ENCODE data around the gene GRM8. TPM values are rescaled to one million over a fixed set of nuclear protein-coding genes. Genes with fewer than 3 reads are reported as not detected.

GRM8 gene
- total and polyA plus RNA-seq, 4 donors, result 0.28 to 4.9 (median 2.8) TPM

GRCh38 chr7:126750207-126750911, 502.4 kb downstream of the GRM8 start:
- Histone ChIP-seq H3K4me3 (ENCODE audit: low read depth in 1 of 3, low read length in 3 of 3) (no peak overlapping the region), H3K27ac (ENCODE audit: low read depth in 1 of 2, low read length in 2 of 2) (no peak overlapping the region), H3K36me3 (ENCODE audit: control insufficient read depth in 4 of 4, insufficient read depth in 3 of 4, low read depth in 1 of 4, low read length in 3 of 4) (no peaks in the 10 kb centered on the region), H3K9me3 (ENCODE audit: control insufficient read depth in 4 of 4, low read length in 3 of 4) (no peaks in the 10 kb centered on the region), H3K4me1 (ENCODE audit: control insufficient read depth in 4 of 4, insufficient read depth in 4 of 4, low read length in 3 of 4) (no peaks in the 10 kb centered on the region), H3K27me3 (ENCODE audit: control insufficient read depth in 4 of 4, insufficient read depth in 4 of 4, low read length in 3 of 4) (no peaks in the 10 kb centered on the region), H3K9ac (ENCODE audit: low read depth in 1 of 2, low read length in 2 of 2) (no peak overlapping the region)
- WGBS, result 89% methylated on average over 4 of the region's 4 CpGs
- TF ChIP-seq CTCF (IDR thresholded peaks at IDR 0.05; ENCODE audit: low read depth, low read length, missing input control) (no peak), RXRA (IDR thresholded peaks at IDR 0.05) (no peak), EGR1 (IDR thresholded peaks at IDR 0.05; ENCODE audit: low read depth in 2 of 2) (no peak), FOXA1 (IDR thresholded peaks at IDR 0.05) (no peak), TAF1 (conservative IDR thresholded peaks at IDR 0.05) (no peak), GABPA (IDR thresholded peaks at IDR 0.05 in 1 of 2, conservative IDR thresholded peaks at IDR 0.05 in 1 of 2) (no peak), ATF3 (IDR thresholded peaks at IDR 0.05) (no peak), ZBTB33 (IDR thresholded peaks at IDR 0.05) (no peak), NR2F2 (IDR thresholded peaks at IDR 0.05) (no peak), REST (IDR thresholded peaks at IDR 0.05) (no peak), FOXA2 (IDR thresholded peaks at IDR 0.05) (no peak), SP1 (IDR thresholded peaks at IDR 0.05) (no peak), RAD21 (IDR thresholded peaks at IDR 0.05) (no peak), MAX (IDR thresholded peaks at IDR 0.05) (no peak), HNF4A (conservative IDR thresholded peaks at IDR 0.05) (no peak), HNF4G (IDR thresholded peaks at IDR 0.05) (no peak), YY1 (IDR thresholded peaks at IDR 0.05) (no peak)
- DNase-seq (ENCODE audit: low spot score), result no peak
